ENCODE measurements around the gene RPL38.

- no peak for TF ChIP-seq EZH2 (IDR thresholded peaks at IDR 0.05; ENCODE audit: low read length, missing control alignments)
- TF ChIP-seq CTCF (conservative IDR thresholded peaks at IDR 0.05 in 1 of 2, IDR thresholded peaks at IDR 0.05 in 1 of 2; ENCODE audit: low read depth in 1 of 2, low read length in 2 of 2): no peak
Measured at GRCh38 chr17:74215342-74215727, 11.9 kb downstream of the RPL38 start.
